Type B pancreatic cell (in vitro differentiated cells): Measurements from ENCODE around the gene HBM. TPM values are rescaled to one million over a fixed set of nuclear protein-coding genes. Genes with fewer than 3 reads are reported as not detected.
"Not testable (repeated sequence)": the region's sequence is repeated elsewhere in the genome, so short reads cannot be mapped to it uniquely, and the experiment has no call there.

ENCODE experiments used
- DNase-seq: peaks from one replicate; pipeline ENCODE4 v3.0.0; 2021; ENCODE audit warnings: mixed read lengths; ENCODE audit not compliant: unreplicated experiment; ENCODE audit errors: extremely low spot score
- H3K27ac Mint-ChIP-seq: 2 replicates; pipeline ENCODE4 v1.8.0; 2021; ENCODE audit warnings: mild to moderate bottlenecking, mixed read lengths
- H3K27me3 Mint-ChIP-seq: 2 replicates; pipeline ENCODE4 v1.8.0; 2021; ENCODE audit warnings: mixed read lengths
- H3K36me3 Mint-ChIP-seq: 2 replicates; pipeline ENCODE4 v1.8.0; 2021; ENCODE audit warnings: mixed read lengths
- H3K4me1 Mint-ChIP-seq: one replicate; pipeline ENCODE4 v1.8.0; 2021; ENCODE audit warnings: mixed read lengths; ENCODE audit not compliant: unreplicated experiment
- H3K4me3 Mint-ChIP-seq: 2 replicates; pipeline ENCODE4 v1.8.0; 2021; ENCODE audit warnings: mild to moderate bottlenecking, mixed read lengths
- H3K9me3 Mint-ChIP-seq: 2 replicates; pipeline ENCODE4 v1.8.0; 2021; ENCODE audit warnings: mixed read lengths
- total RNA-seq: library from RNA; stranded (reverse); gene quantifications from 2 replicates; pipeline ENCODE4 v1.2.1, GENCODE V29; 2021; ENCODE audit warnings: low replicate concordance
- TF ChIP-seq, protein P1 (sequence below): fragments of 200-600 bp; sonication (generic); conservative IDR thresholded peaks from 2 replicates; pipeline ENCODE4 v1.5.0; 2021; ENCODE audit warnings: antibody characterized with exemption, mild to moderate bottlenecking

The HBM gene
- total RNA-seq, 1 donor from 2014 or later = not detected

- H3K36me3 Mint-ChIP-seq = no peaks in the 10 kb centered on the region
- no peak overlapping the region for H3K4me3 Mint-ChIP-seq
- no peak for DNase-seq
- TF ChIP-seq, protein P1, sequence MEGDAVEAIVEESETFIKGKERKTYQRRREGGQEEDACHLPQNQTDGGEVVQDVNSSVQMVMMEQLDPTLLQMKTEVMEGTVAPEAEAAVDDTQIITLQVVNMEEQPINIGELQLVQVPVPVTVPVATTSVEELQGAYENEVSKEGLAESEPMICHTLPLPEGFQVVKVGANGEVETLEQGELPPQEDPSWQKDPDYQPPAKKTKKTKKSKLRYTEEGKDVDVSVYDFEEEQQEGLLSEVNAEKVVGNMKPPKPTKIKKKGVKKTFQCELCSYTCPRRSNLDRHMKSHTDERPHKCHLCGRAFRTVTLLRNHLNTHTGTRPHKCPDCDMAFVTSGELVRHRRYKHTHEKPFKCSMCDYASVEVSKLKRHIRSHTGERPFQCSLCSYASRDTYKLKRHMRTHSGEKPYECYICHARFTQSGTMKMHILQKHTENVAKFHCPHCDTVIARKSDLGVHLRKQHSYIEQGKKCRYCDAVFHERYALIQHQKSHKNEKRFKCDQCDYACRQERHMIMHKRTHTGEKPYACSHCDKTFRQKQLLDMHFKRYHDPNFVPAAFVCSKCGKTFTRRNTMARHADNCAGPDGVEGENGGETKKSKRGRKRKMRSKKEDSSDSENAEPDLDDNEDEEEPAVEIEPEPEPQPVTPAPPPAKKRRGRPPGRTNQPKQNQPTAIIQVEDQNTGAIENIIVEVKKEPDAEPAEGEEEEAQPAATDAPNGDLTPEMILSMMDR = no peak
- H3K4me1 Mint-ChIP-seq = no peaks in the 10 kb centered on the region
- peaks cover 69% of the 10 kb centered on the region for H3K27me3 Mint-ChIP-seq
- no peaks in the 10 kb centered on the region for H3K9me3 Mint-ChIP-seq
- no peak overlapping the region for H3K27ac Mint-ChIP-seq
These were observed 795 bp upstream of the HBM start for GRCh38 chr16:164827-165538.

- TF ChIP-seq, protein P1 = no peak
- H3K4me3 Mint-ChIP-seq = no peak overlapping the region
- H3K27me3 Mint-ChIP-seq = peaks cover 77% of the 10 kb centered on the region
- H3K36me3 Mint-ChIP-seq = no peaks in the 10 kb centered on the region
- no peak for DNase-seq
- H3K9me3 Mint-ChIP-seq = no peaks in the 10 kb centered on the region
- H3K4me1 Mint-ChIP-seq = no peaks in the 10 kb centered on the region
- H3K27ac Mint-ChIP-seq = no peak overlapping the region
These were observed 770 bp downstream of the HBM start for GRCh38 chr16:166375-167121.

DNA sequence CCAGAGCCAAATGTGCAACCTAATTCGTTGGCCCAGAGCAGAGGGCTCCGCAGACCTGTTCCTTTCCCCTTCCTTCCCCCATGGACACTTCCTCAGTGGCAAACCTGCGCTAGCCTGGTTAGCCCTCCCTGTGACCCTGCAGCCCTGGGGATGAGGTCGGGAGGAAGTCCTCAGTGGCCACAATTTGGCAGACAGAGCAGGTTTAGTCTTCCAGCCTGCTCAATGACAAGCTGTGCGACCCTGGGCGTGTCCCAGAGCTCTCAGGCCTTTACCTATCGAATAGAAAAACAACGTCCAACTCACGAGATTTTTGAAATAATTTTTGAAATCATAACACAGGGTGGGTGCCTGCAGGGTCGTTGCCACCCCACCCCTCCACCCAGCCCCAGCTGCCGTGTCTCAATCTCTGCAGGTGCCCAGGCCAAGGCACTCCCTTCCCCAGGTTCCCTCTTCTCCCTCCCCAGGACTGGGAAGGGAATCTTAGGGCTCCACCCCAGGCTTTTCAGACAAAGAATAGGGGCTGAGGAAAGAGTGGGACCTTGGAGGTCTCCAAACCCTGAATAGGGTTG, 1.4 kb downstream of the HBM start:
- H3K27ac Mint-ChIP-seq = no peak overlapping the region
- H3K9me3 Mint-ChIP-seq = no peaks in the 10 kb centered on the region
- TF ChIP-seq, protein P1 = no peak
- no peak for DNase-seq
- no peaks in the 10 kb centered on the region for H3K36me3 Mint-ChIP-seq
- H3K4me1 Mint-ChIP-seq = no peaks in the 10 kb centered on the region
- no peak overlapping the region for H3K4me3 Mint-ChIP-seq
- peaks cover 75% of the 10 kb centered on the region for H3K27me3 Mint-ChIP-seq

- Mint-ChIP-seq H3K36me3 (no peaks in the 10 kb centered on the region), H3K4me1 (no peaks in the 10 kb centered on the region), H3K4me3 (no peak overlapping the region), H3K27ac (no peak overlapping the region), H3K9me3 (no peaks in the 10 kb centered on the region), H3K27me3 (peaks cover 73% of the 10 kb centered on the region)
- TF ChIP-seq, protein P1 = no peak
- no peak for DNase-seq
These were observed 2.6 kb downstream of the HBM start for GRCh38 chr16:168424-168823.

DNA sequence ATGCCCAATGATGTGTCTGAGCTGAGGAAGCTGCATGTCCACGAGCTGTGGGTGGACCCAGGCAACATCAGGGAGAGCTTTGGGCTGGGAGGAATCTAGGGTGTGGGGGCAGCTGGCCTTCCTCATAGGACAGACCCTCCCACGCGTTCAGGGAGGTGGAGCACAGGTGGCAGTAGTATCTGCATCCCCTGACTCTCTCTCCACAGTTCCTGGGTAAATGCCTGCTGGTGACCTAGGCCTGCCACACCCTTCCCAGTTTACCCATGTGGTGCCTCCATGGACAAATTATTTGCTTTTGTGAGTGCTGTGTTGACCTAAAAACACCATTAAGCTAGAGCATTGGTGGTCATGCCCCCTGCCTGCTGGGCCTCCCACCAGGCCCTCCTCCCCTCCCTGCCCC, 3.2 kb downstream of the HBM start:
- Mint-ChIP-seq H3K36me3 (no peaks in the 10 kb centered on the region), H3K4me3 (no peak overlapping the region), H3K27me3 (peaks cover 75% of the 10 kb centered on the region), H3K4me1 (no peaks in the 10 kb centered on the region), H3K9me3 (no peaks in the 10 kb centered on the region), H3K27ac (no peak overlapping the region)
- TF ChIP-seq, protein P1 = no peak
- DNase-seq = no peak

DNA sequence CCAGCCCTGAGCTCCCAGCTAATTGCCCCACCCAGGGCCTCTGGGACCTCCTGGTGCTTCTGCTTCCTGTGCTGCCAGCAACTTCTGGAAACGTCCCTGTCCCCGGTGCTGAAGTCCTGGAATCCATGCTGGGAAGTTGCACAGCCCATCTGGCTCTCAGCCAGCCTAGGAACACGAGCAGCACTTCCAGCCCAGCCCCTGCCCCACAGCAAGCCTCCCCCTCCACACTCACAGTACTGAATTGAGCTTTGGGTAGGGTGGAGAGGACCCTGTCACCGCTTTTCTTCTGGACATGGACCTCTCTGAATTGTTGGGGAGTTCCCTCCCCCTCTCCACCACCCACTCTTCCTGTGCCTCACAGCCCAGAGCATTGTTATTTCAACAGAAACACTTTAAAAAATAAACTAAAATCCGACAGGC, 4.3 kb downstream of the HBM start:
- H3K27me3 Mint-ChIP-seq = peaks cover 84% of the 10 kb centered on the region
- H3K9me3 Mint-ChIP-seq, DNase-seq: not testable (repeated sequence)

More for the DNA sequence above, 4.3 kb downstream of the HBM start:
- not testable (repeated sequence) for H3K27ac Mint-ChIP-seq, H3K4me3 Mint-ChIP-seq, H3K36me3 Mint-ChIP-seq, H3K4me1 Mint-ChIP-seq
